HuH-7 (cell line): ENCODE data around the gene ITGB2.
"Not testable (repeated sequence)": the region's sequence is repeated elsewhere in the genome, so short reads cannot be mapped to it uniquely, and the experiment has no call there.

Source experiments
- DNase-seq: peaks from one replicate; pipeline ENCODE4 v3.0.0; 2011; ENCODE audit warnings: low spot score

The ITGB2 gene

GRCh38 chr21:44940116-44940631 lies 19.5 kb upstream of the ITGB2 start:
- peak; percentile 42 for DNase-seq

GRCh38 chr21:44939532-44940115 lies 18.9 kb upstream of the ITGB2 start, which contains the start of gene SLX9:
Gene SLX9 (plus strand): TSS chr21:44940029. CDS start chr21:44940058, 29 bp downstream.
- DNase-seq, result peak; percentile 89

- DNase-seq, result no peak
These were observed 18.3 kb upstream of the ITGB2 start for GRCh38 chr21:44938772-44939531.

GRCh38 chr21:44935533-44935927 lies 14.8 kb upstream of the ITGB2 start:
- no peak for DNase-seq

GRCh38 chr21:44934797-44935532 lies 14.3 kb upstream of the ITGB2 start:
- no peak for DNase-seq

DNA sequence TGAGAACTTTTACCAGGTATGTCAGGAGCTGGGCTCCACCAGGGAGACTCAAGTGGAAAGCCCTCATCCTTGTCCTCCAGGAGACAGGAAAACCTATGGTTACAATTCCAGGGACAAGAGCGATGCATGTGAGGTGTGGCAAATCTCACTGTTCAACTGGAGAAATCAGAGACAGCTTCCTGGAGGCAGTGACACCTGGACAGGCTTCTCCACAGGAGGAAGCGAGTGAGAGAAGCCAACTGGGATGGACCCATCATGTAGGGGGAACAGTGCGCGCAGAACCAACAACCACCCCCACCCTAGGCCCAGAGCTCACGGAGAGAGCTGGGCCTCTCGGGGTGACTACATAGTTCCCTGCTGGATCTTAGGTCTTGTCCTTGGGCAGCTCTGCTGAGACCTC lies 13.6 kb upstream of the ITGB2 start:
- no peak for DNase-seq

GRCh38 chr21:44933918-44934260 lies 13.2 kb upstream of the ITGB2 start:
- no peak for DNase-seq

DNA sequence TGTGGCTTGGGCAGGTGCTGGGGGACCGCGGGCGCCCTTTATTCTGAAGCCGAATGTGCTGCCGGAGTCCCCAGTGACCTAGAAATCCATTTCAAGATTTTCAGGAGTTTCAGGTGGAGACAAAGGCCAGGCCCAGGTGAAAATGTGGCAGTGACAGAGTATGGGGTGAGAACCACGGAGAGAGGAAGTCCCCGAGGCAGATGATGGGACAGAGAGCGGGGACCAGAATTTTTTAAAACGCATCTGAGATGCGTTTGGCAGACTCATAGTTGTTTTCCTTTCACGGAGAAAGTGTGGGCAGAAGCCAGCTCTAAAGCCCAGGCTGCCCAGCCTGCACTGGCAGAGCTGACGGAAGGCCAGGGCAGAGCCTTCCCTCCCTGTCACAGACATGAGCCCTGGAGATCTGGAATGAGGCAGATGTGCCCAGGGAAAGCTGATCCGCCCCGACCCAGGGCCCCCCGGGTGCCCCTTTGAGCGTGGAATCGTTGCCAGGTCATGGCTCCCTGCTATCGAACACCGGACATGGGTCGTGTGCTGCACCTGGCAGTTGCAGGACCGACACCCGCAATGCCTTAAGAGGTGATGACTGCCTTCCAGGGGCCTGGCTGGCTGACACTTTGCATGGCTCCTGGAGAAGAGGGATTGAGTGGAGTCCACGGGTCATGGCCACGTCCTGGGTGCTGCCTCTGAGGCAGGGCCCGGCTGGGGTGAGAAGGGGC lies 12.7 kb upstream of the ITGB2 start:
- DNase-seq, result no peak

DNA sequence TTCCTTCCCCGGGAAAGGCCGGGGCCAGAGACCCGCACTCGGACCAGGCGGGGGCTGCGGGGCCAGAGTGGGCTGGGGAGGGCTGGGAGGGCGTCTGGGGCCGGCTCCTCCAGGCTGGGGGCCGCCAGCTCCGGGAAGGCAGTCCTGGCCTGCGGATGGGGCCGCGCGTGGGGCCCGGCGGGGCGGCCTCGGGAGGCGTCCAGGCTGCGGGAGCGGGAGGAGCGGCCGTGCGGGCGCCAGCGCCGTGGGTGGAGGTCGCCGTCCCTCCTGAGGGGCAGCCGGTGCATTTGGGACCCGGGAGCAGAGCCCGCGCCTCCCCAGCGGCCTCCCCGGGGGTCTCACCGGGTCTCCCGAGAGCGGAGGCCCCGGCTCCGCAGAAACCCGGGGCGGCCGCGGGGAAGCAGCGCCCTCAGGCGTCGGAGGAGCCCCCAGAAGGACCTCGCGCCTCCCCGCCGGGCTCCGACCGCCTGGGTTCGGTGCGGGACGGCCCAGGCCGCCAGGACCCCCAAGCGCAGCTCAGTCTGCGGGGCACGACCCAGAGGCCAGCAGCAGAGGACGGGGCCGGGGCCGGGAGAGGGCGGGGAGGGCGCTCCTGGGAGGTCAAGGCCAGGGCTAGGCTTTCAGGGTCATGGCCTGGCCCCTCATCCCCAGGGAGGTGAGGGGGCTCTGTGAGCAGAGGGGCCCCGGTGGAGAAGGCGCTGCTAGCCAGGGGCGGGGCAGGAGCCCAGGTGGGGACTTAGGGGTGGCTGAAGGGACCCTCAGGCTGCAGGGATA lies 11.9 kb upstream of the ITGB2 start:
- DNase-seq, result peak; percentile 82

DNA sequence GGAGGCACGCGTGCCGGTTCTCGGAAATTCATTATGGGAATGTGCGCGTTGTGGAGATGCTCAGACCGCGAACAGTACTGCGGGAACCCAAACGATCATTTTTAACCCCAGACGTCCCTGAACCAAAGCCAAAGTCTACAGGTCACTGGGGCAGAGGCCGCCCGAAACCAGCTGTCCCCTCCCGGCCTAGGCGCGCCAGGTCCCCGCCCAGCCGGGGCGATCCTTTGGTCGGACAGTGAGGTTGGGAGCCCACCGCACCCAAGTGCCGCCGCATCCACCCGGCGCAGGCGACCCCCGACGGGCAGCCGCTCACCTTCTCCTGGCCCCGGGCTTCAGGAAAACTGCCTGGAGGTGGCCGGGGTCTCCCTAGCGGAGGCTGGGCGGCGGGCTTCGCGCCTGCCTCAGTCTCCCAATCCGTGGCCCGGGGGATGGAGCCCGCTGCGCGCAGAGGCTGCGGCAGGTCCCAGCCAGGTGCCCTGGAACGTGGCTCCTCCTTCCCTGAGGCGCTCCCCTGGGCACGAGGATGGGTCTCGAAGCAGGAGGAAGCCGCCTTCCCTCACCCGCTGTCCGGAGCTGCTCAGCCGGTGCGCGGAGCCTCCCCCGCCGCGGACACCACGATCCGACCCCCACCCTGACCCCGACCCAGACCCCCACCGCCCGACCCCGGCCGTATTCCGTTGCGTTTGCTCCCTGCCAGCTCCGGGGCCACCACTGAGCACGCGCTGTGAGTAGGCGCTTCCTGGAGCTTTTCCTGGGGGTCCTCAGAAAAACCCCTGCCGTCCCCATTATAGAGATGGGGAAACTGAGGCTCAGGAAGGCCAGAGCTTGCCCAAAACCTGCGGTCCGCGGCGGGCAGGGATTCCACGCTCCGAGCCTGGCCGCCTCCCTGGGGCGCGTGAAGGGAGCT lies 11.1 kb upstream of the ITGB2 start:
- DNase-seq, result peak; percentile 48

DNA sequence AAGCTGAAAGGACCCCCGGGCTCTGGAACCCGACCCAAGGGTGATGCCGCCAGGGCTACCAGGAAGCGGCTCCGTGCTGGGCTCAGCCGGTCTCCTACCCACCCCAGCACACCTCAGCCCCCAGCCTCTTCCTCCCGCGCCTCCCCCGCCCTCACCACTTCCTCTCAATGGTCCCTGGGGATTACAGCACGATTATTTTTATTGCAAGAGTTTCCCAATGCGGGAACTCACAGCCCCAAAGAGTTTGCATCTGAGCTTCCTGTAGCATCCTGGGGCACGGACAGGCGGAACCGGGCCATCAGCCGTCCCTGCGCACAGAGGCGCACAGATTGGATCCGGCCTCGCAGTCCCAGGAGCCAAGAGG lies 10.4 kb upstream of the ITGB2 start:
- no peak for DNase-seq

- DNase-seq, result no peak
These were observed 9.9 kb upstream of the ITGB2 start for GRCh38 chr21:44930543-44930981.

DNA sequence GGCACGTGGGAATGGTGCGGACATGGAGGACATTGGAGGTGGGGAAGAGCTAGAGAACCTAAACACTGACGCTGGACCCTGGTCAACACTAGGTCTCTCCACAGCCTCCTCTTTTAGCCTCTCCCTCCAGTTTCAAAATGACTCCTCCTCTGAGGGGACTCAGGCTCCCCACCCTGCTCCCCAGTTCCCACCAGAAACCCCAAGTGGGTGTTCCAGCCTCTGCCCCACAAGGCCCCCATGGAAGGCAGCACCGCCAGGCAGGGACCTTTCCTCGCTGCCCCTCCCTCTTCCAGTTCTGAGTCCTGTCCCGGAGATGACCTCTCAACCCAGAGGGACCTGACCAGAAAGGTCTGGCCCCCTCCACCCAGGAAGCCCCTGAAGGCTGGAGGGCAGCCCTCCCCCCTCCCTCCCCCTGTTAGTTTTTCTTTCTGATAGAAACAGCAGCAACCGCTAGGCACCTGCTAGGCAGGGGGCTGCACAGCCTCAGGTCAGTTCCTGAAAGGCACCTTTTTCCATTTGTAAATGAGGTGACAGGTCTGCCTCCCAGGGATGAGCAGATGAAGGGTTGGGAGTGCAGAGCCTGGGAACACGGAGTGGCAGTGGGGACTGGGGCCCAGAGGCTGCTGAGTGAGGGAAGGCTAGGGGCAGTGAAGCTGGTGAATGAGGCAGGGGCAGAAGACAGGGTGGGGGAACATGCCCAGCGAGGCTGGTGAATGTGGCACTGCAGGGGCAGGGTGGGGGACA lies 9.3 kb upstream of the ITGB2 start:
- DNase-seq, result no peak

GRCh38 chr21:44929242-44929798 lies 8.6 kb upstream of the ITGB2 start:
- no peak for DNase-seq

GRCh38 chr21:44928500-44929241 lies 8.0 kb upstream of the ITGB2 start:
- not testable (repeated sequence) for DNase-seq

DNA sequence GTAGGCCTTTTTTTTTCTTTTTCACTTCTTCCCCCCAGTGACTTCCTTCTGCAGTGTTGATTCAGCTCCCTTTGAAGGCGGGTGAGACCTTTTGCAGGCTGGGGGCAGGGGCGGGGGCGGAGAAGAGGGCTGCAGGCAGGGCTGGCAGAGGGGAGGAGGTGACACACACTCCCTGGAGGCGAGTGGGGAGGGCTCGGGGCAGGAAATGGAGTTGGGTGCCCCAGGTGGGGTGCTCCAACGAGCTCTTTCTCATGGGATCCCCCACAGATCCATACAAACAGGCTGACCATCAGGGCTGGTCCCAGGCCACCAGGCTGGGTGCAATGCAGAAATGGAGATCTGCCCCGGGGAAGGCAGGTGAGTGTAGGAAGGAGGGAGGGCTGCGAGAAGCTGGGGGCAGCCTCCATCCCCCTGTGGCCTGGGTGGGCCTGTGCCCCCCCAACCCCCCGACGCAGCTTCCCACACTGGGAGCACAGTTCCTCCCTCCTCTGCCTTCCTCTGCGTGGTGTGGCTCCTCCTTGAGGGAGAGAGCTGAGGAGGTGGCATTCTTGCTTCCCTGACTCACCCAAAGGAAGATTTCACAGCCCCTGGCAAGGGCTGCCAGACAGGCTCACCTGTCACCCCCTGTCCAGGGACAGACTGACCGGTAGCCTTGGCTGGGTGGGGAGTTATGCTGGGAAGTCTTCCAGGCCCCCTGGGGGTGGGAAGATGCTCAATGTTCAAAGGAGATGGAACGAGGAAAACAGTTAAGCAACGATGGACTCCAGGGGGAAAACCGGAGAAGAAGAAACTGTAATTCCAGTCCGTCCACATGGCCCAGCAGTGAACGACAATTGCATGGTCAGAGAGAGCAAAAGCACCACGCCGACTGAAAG lies 7.1 kb upstream of the ITGB2 start:
- DNase-seq, result no peak

GRCh38 chr21:44927259-44927586 lies 6.5 kb upstream of the ITGB2 start:
- DNase-seq, result no peak
